Left lung (tissue), 10 donors: Measurements from ENCODE around the gene NEURL1B. TPM values are rescaled to one million over a fixed set of nuclear protein-coding genes. Genes with fewer than 3 reads are reported as not detected.

Source experiments
- ATAC-seq: fragments of 200-7000 bp; cut with Tn5 transposase; one replicate; pipeline ENCODE4 v1.9.1; 2020; ENCODE audit warnings: moderate library complexity
- DNase-seq, 4 donors: peaks; one replicate each; pipeline ENCODE4 v3.0.0-alpha.2; 2013 to 2020
- H3K27ac ChIP-seq, 2 donors: fragments of 200-600 bp; sonication (generic) in 1 of 2; one replicate each; pipeline versions ENCODE4 v1.5.0 to v1.8.0; 2020 to 2021
- H3K27me3 ChIP-seq, 2 donors: fragments of 200-600 bp; sonication (generic) in 1 of 2; one replicate each; pipeline versions ENCODE4 v1.5.0 to v1.8.0; 2020 to 2021
- H3K36me3 ChIP-seq, 2 donors: fragments of 200-600 bp; sonication (generic) in 1 of 2; one replicate each; pipeline versions ENCODE4 v1.5.0 to v1.8.0; 2020 to 2021
- H3K4me1 ChIP-seq, 2 donors: fragments of 200-600 bp; one replicate each; pipeline ENCODE4 v1.8.0; 2021
- H3K4me3 ChIP-seq, 2 donors: fragments of 200-600 bp; sonication (generic) in 1 of 2; one replicate each; pipeline versions ENCODE4 v1.5.0 to v1.8.0; 2020 to 2021; ENCODE audit warnings: mild to moderate bottlenecking in 1 of 2
- H3K9me3 ChIP-seq, 2 donors: fragments of 200-600 bp; sonication (generic) in 1 of 2; one replicate each; pipeline versions ENCODE4 v1.5.0 to v1.8.0; 2020 to 2021
- intact Hi-C, 2 donors: fragments of 100-400 bp; cut with DNase I; formaldehyde crosslinking; loops; one replicate each; pipeline versions ENCODE4 v1.11.2 to v1.14.2; 2022
- polyA plus RNA-seq, 6 donors: library from polyadenylated mRNA; unstranded; fragments of 120-200 nt; gene quantifications; one replicate each; pipeline ENCODE4 v1.2.1, GENCODE V29; 2013; ENCODE audit not compliant: insufficient read length in 6 of 6
- total RNA-seq, 2 donors: library from RNA; stranded (reverse); fragmentation: NEBNext Ultra II Directional; extraction: Animal tissue kit (Norgen Biotek cat#: 25700); gene quantifications; one replicate each; pipeline ENCODE4 v1.2.1, GENCODE V29; 2021
- TF ChIP-seq, protein P1 (sequence below), 2 donors: fragments of 200-600 bp; sonication (generic) in 1 of 2; IDR thresholded peaks; one replicate each; pipeline versions ENCODE4 v1.5.0 to v1.8.0; 2021; ENCODE audit warnings: antibody characterized with exemption in 2 of 2
- donor health status: DM: no; HTN: yes; CAD: no.
- donor health status: DM: no; HTN: no; CAD: no.

NEURL1B gene
- total and polyA plus RNA-seq, 8 donors, result 11.8 to 34.1 (median 29.1) TPM

DNA sequence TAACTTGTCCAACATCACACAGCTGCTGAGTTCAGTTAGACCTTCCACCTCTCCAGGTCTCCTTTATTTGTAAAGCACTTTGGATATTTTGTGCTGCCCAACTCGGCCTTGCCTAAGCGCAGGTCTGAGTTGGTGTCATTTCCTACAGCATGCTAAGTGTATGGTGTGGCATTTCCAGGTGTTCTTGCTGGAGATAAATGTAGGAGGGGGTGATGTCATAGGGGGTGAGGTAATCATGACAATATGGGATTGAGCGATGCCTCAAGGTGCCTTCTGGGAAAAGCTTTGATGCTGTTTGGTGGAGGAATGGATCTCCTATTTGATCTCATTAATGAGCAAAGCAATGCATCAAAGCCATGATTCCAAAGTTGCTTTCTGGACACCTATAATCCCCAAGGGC lies 32.3 kb upstream of the NEURL1B start:
- H3K4me1 ChIP-seq, result no peaks in the 10 kb centered on the region
- DNase-seq (no peak), ATAC-seq (no peak)
- TF ChIP-seq, protein P1, sequence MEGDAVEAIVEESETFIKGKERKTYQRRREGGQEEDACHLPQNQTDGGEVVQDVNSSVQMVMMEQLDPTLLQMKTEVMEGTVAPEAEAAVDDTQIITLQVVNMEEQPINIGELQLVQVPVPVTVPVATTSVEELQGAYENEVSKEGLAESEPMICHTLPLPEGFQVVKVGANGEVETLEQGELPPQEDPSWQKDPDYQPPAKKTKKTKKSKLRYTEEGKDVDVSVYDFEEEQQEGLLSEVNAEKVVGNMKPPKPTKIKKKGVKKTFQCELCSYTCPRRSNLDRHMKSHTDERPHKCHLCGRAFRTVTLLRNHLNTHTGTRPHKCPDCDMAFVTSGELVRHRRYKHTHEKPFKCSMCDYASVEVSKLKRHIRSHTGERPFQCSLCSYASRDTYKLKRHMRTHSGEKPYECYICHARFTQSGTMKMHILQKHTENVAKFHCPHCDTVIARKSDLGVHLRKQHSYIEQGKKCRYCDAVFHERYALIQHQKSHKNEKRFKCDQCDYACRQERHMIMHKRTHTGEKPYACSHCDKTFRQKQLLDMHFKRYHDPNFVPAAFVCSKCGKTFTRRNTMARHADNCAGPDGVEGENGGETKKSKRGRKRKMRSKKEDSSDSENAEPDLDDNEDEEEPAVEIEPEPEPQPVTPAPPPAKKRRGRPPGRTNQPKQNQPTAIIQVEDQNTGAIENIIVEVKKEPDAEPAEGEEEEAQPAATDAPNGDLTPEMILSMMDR (IDR thresholded peaks at IDR 0.05), result no peak
- H3K27me3 ChIP-seq, result no peaks in the 10 kb centered on the region
- H3K4me3 ChIP-seq, result no peak overlapping the region
- peaks cover 0 to 5% of the 10 kb centered on the region in 2 donors for H3K9me3 ChIP-seq
- no peaks in the 10 kb centered on the region for H3K36me3 ChIP-seq
- no peak overlapping the region for H3K27ac ChIP-seq
- intact Hi-C loops, result no loop called here

DNA sequence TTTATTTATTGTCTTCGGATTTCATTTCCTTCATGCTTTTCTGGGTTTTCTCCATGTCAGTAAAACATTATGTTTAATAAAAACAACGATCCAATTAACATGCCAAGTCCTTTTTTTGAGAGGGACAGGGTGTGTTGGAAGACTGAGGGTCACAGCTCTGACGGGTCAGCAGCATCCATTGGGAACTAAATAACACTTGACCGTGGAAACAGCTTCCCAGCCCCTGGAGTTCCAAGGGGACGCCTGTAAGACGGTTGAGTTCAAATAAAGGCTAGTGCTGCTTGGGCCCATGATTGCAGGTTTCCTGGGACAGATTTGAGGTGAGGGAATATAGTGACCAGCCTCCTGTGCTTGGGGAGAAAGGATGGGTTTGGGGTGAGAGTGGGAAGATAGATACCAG lies 30.4 kb upstream of the NEURL1B start:
- TF ChIP-seq, protein P1 (IDR thresholded peaks at IDR 0.05), result no peak
- intact Hi-C loops, result no loop called here

GRCh38 chr5:172611913-172612312 lies 29.1 kb upstream of the NEURL1B start:
- Histone ChIP-seq H3K36me3 (no peaks in the 10 kb centered on the region), H3K27me3 (no peaks in the 10 kb centered on the region), H3K9me3 (peaks cover 0 to 2% of the 10 kb centered on the region in 2 donors), H3K4me3 (no peak overlapping the region), H3K27ac (no peak overlapping the region), H3K4me1 (no peaks in the 10 kb centered on the region)
- intact Hi-C loops, result no loop called here
- TF ChIP-seq, protein P1 (IDR thresholded peaks at IDR 0.05), result no peak
- DNase-seq, result no peak
- no peak for ATAC-seq

More for the DNA sequence above, 30.4 kb upstream of the NEURL1B start:
- H3K27ac ChIP-seq, result no peak overlapping the region
- H3K4me1 ChIP-seq, result no peaks in the 10 kb centered on the region
- H3K4me3 ChIP-seq, result no peak overlapping the region
- H3K36me3 ChIP-seq, result no peaks in the 10 kb centered on the region
- DNase-seq, result no peak
- ATAC-seq, result no peak
- H3K9me3 ChIP-seq, result peaks cover 0 to 6% of the 10 kb centered on the region in 2 donors
- no peaks in the 10 kb centered on the region for H3K27me3 ChIP-seq

DNA sequence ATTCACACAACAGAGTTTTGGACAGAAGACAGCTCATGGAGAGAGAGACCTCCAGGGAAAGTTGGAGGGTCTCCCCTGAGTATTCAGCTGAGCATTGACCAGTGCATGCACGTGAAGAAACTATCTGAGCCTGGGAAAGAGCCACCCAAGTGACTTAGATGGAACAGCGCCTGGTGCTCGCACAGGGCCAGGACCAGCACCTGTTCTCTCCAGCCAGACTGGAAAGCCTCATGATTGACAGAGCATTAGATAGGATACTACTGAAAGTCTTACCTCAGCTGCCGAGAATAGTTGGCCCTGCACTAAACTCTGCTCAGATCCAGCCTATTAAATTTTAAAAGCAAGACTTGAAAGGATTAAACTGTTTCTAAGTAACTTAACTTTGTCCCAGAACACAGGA lies 28.3 kb upstream of the NEURL1B start:
- no peak for ATAC-seq
- TF ChIP-seq, protein P1 (IDR thresholded peaks at IDR 0.05), result no peak
- H3K27me3 ChIP-seq, result no peaks in the 10 kb centered on the region
- intact Hi-C loops, result no loop called here
- no peaks in the 10 kb centered on the region for H3K36me3 ChIP-seq
- no peak for DNase-seq
- H3K27ac ChIP-seq, result no peak overlapping the region
- no peak overlapping the region for H3K4me3 ChIP-seq
- H3K9me3 ChIP-seq, result peaks cover 0 to 2% of the 10 kb centered on the region in 2 donors
- no peaks in the 10 kb centered on the region for H3K4me1 ChIP-seq

DNA sequence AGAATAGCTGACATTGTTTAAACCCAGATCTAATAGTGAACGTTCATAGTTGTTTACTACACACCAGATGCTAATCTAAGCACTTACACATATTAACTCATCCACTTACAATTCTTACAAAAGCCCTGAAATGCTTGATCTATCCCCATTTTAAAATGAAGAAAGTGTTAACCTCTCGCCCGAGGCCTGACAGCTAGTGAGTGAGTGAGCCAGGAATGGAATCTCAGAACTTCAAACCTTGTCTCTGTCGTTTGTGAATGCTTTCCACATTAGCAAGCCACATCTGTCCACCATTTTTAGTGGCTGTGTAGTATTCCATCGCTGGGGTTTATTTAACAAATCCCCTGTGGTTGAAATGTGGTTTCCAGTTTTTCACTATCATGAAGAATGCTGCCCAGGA lies 24.9 kb upstream of the NEURL1B start:
- H3K27ac ChIP-seq, result no peak overlapping the region
- intact Hi-C loops, result no loop called here
- H3K9me3 ChIP-seq, result peaks cover 0 to 2% of the 10 kb centered on the region in 2 donors
- H3K36me3 ChIP-seq, result no peaks in the 10 kb centered on the region
- no peak for DNase-seq
- TF ChIP-seq, protein P1 (IDR thresholded peaks at IDR 0.05), result no peak
- H3K4me1 ChIP-seq, result no peaks in the 10 kb centered on the region
- ATAC-seq, result no peak
- H3K4me3 ChIP-seq, result no peak overlapping the region
- no peaks in the 10 kb centered on the region for H3K27me3 ChIP-seq
